A673 (cell line): Measurements from ENCODE around the gene LEP.
A peak's percentile ranks its signal among the peaks of the same experiment; 100 is the strongest.

Source experiments
- EZH2 ChIP-seq: fragments of 200-600 bp; sonication (generic); IDR thresholded peaks from 2 replicates; pipeline ENCODE4 v1.6.1; 2017; ENCODE audit warnings: borderline replicate concordance, low read depth, mild to moderate bottlenecking, mixed read lengths, antibody characterized with exemption, low read length; ENCODE audit not compliant: poor library complexity, severe bottlenecking
- TF ChIP-seq, protein P1 (sequence below): fragments of 300-800, 200-600 bp; sonication (generic); conservative IDR thresholded peaks from 2 replicates; pipeline ENCODE4 v1.5.1; 2017; ENCODE audit warnings: low read depth, mild to moderate bottlenecking, antibody characterized with exemption, low read length, moderate library complexity, mixed read lengths

DNA sequence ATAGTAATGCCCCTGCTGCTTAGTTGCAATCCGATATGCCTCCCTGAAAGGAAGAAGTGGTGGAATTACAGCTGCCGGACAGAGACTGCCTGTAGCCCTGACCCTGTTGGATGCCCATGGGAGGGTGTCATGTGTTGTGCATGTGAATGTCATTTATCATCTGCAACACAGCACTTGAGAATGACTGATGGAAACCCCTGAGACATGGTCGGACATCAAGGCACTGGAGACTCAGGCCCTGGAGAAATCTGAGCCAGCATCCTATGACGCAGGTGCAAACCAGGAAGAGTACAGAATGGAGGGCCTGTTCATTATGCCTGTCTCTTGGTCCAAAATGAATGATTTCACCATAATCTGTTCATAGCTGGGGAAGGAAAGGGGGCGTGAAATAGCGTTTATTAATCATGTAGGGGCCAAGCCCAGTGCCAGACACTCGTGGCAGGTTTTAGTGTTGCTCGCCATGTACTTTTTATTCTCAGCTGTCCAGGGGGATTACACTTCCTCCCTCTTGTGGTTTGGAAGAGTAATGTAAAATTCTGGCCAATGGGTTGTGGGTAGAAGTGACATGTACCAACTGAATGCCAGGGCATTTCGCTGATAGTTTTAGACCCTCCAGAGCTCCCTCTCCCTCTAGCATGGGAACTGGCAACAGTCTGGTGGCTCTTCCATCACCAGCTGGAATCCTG, 23.0 kb upstream of the LEP start:
- TF ChIP-seq, protein P1, sequence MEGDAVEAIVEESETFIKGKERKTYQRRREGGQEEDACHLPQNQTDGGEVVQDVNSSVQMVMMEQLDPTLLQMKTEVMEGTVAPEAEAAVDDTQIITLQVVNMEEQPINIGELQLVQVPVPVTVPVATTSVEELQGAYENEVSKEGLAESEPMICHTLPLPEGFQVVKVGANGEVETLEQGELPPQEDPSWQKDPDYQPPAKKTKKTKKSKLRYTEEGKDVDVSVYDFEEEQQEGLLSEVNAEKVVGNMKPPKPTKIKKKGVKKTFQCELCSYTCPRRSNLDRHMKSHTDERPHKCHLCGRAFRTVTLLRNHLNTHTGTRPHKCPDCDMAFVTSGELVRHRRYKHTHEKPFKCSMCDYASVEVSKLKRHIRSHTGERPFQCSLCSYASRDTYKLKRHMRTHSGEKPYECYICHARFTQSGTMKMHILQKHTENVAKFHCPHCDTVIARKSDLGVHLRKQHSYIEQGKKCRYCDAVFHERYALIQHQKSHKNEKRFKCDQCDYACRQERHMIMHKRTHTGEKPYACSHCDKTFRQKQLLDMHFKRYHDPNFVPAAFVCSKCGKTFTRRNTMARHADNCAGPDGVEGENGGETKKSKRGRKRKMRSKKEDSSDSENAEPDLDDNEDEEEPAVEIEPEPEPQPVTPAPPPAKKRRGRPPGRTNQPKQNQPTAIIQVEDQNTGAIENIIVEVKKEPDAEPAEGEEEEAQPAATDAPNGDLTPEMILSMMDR = peak; percentile 49
- no peak for TF ChIP-seq EZH2
